ENCODE measurements around the gene CD28.

DNA sequence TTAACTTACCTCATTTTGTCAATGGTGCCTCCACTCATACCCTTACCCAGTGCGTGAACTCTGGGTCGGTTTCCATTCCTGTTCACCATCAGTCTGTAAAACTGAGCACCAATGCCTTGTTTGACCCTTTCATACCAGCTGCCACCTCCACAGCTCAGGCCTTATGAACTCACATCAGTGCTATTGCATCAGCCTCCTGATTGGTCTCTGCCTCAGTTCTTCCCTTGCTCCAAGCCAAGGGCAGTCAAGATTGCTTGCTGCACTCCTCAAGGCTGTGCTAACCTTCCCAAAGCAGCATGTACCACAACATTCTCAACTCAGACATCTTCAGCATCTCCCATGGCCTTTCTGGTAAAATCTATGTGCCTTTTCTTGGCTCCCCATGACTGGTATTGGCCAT lies 9.3 kb downstream of the CD28 start:
- TF ChIP-seq, protein P1, sequence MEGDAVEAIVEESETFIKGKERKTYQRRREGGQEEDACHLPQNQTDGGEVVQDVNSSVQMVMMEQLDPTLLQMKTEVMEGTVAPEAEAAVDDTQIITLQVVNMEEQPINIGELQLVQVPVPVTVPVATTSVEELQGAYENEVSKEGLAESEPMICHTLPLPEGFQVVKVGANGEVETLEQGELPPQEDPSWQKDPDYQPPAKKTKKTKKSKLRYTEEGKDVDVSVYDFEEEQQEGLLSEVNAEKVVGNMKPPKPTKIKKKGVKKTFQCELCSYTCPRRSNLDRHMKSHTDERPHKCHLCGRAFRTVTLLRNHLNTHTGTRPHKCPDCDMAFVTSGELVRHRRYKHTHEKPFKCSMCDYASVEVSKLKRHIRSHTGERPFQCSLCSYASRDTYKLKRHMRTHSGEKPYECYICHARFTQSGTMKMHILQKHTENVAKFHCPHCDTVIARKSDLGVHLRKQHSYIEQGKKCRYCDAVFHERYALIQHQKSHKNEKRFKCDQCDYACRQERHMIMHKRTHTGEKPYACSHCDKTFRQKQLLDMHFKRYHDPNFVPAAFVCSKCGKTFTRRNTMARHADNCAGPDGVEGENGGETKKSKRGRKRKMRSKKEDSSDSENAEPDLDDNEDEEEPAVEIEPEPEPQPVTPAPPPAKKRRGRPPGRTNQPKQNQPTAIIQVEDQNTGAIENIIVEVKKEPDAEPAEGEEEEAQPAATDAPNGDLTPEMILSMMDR (IDR thresholded peaks at IDR 0.05; ENCODE audit: insufficient read depth, low read length, poor library complexity, severe bottlenecking): no peak
- TF ChIP-seq EZH2phosphoT487 (conservative IDR thresholded peaks at IDR 0.05; ENCODE audit: low read length): no peak

Measured in SU-DHL-6 (cell line).